ENCODE results near the gene CNGA1. TPM values are rescaled to one million over a fixed set of nuclear protein-coding genes. Genes with fewer than 3 reads are reported as not detected.

The CNGA1 gene
- total RNA-seq, 1 donor from 2014 or later = under 0.01 TPM

DNA sequence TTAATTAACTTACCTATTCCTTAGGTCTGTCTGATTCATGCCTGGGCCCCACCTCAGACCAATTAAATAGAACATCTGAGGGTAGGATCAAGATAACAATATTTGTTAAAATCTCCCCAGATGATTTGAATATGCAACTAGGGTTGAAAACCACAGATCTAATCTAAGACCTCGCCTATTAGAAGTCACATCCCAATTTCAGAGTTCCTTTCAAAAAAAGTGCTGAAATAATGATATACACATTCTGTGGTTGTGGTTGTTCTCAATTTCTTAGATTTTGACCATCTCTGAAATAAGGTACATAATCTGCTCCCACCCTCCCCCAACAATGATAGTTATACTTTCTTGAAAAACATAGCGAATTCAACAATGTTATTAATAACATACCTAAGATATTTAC, 27.8 kb upstream of the CNGA1 start:
- H3K27ac ChIP-seq (ENCODE audit: low read depth, low read length) = no peak overlapping the region
- H3K9me3 ChIP-seq (ENCODE audit: control insufficient read depth in 3 of 3, low read length in 3 of 3) = no peaks in the 10 kb centered on the region
- no peaks in the 10 kb centered on the region for H3K36me3 ChIP-seq (ENCODE audit: control insufficient read depth in 3 of 3, insufficient read depth in 3 of 3, low read length in 3 of 3)
- no peaks in the 10 kb centered on the region for H3K27me3 ChIP-seq (ENCODE audit: control insufficient read depth in 3 of 3, insufficient read depth in 3 of 3, low read length in 3 of 3)
- no peak overlapping the region for H3K4me3 ChIP-seq (ENCODE audit: low read length in 3 of 3)
- peaks cover 20 to 23% (median 22%) of the 10 kb centered on the region in 3 donors for H3K4me1 ChIP-seq (ENCODE audit: control insufficient read depth in 3 of 3, insufficient read depth in 3 of 3, low read length in 3 of 3)
- no peak overlapping the region for H3K9ac ChIP-seq (ENCODE audit: low read depth in 1 of 3, low read length in 3 of 3)

DNA sequence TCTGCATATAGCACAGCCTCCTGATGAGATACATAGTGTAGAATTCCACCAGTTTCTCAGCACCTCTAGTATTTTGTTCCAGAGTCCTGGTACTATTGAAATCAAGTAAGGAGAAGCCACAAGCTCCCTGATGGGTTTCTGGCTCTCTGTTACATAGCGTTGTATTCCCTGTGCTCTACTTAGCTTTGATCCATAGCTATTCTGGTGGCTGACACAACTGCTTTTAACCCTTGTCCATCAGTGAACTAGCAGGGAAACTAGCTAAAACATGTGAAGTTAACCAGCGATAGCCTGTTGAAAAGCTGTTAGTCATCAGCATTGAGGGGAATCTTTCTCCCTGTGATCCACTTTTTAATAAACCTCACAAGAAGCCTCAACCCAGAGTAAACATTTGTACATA, 27.0 kb upstream of the CNGA1 start:
- Histone ChIP-seq H3K27me3 (ENCODE audit: control insufficient read depth in 3 of 3, insufficient read depth in 3 of 3, low read length in 3 of 3) (no peaks in the 10 kb centered on the region), H3K9ac (ENCODE audit: low read depth in 1 of 3, low read length in 3 of 3) (no peak overlapping the region), H3K4me1 (ENCODE audit: control insufficient read depth in 3 of 3, insufficient read depth in 3 of 3, low read length in 3 of 3) (peaks cover 20 to 23% (median 22%) of the 10 kb centered on the region in 3 donors), H3K36me3 (ENCODE audit: control insufficient read depth in 3 of 3, insufficient read depth in 3 of 3, low read length in 3 of 3) (no peaks in the 10 kb centered on the region), H3K9me3 (ENCODE audit: control insufficient read depth in 3 of 3, low read length in 3 of 3) (no peaks in the 10 kb centered on the region), H3K4me3 (ENCODE audit: low read length in 3 of 3) (no peak overlapping the region), H3K27ac (ENCODE audit: low read depth, low read length) (no peak overlapping the region)

DNA sequence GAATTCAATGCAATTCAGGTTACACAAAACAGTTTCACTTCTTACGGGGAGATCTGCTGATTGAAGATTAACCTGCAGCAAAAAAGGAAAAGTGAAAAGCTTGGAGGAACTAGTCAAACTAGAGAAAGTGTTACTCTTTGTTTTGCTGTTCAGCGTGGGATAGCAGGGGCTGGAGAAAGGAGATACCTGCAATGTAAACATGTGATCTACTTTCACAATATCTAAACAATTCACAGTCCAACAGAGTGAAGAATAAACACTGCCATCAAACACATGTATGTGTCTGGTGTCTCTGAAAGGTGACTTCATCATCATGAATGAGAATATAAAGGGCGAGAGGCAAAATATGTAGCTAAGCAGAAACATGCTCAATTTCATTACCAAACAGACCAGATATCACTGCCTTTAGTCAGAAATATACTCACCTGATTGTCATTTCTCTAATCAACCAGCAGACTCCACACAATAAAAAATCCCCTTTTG, 26.5 kb upstream of the CNGA1 start:
- H3K9ac ChIP-seq (ENCODE audit: low read depth in 1 of 3, low read length in 3 of 3) = peak overlapping the region in 1 of 3 donors; percentile 0
- H3K4me3 ChIP-seq (ENCODE audit: low read length in 3 of 3) = no peak overlapping the region
- peaks cover 19% of the 10 kb centered on the region in 3 donors for H3K4me1 ChIP-seq (ENCODE audit: control insufficient read depth in 3 of 3, insufficient read depth in 3 of 3, low read length in 3 of 3)
- no peak overlapping the region for H3K27ac ChIP-seq (ENCODE audit: low read depth, low read length)
- no peaks in the 10 kb centered on the region for H3K36me3 ChIP-seq (ENCODE audit: control insufficient read depth in 3 of 3, insufficient read depth in 3 of 3, low read length in 3 of 3)
- no peaks in the 10 kb centered on the region for H3K9me3 ChIP-seq (ENCODE audit: control insufficient read depth in 3 of 3, low read length in 3 of 3)
- no peaks in the 10 kb centered on the region for H3K27me3 ChIP-seq (ENCODE audit: control insufficient read depth in 3 of 3, insufficient read depth in 3 of 3, low read length in 3 of 3)

DNA sequence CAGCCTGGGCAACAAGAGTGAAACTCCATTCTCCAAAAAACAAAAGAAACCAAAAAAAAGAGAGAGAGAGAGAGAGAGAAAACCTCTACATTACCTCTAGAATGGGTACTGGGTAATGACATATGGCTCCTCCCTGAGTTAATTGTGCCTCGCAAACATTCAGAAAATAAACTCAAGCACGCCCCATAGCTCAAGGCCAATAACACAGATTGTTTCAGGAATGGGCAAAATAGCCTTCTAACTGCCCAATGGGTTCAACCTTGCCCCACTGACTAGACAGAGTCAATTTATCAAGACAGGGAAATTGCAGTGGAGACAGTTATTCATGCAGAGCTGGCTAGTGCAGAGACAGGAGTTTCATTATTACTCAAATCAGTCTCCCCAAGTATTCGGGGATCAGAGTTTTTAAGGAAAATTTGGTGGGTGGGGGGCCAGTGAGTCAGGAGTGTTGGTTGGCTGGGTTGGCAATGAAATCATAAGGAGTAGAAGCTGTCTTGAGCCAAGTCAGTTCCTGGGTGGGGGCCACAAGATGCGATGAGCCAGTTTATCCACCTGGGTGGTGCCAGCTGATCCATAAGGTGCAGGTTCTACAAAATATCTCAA, 25.2 kb upstream of the CNGA1 start:
- Histone ChIP-seq H3K9me3 (ENCODE audit: control insufficient read depth in 3 of 3, low read length in 3 of 3) (no peaks in the 10 kb centered on the region), H3K9ac (ENCODE audit: low read depth in 1 of 3, low read length in 3 of 3) (no peak overlapping the region), H3K27me3 (ENCODE audit: control insufficient read depth in 3 of 3, insufficient read depth in 3 of 3, low read length in 3 of 3) (no peaks in the 10 kb centered on the region), H3K36me3 (ENCODE audit: control insufficient read depth in 3 of 3, insufficient read depth in 3 of 3, low read length in 3 of 3) (no peaks in the 10 kb centered on the region), H3K4me1 (ENCODE audit: control insufficient read depth in 3 of 3, insufficient read depth in 3 of 3, low read length in 3 of 3) (peaks cover 5 to 7% (median 6%) of the 10 kb centered on the region in 3 donors), H3K27ac (ENCODE audit: low read depth, low read length) (no peak overlapping the region), H3K4me3 (ENCODE audit: low read length in 3 of 3) (no peak overlapping the region)

GRCh38 chr4:48039561-48039960, 23.1 kb upstream of the CNGA1 start:
- Histone ChIP-seq H3K27ac (ENCODE audit: low read depth, low read length) (no peak overlapping the region), H3K4me1 (ENCODE audit: control insufficient read depth in 3 of 3, insufficient read depth in 3 of 3, low read length in 3 of 3) (peaks cover 0 to 7% (median 2%) of the 10 kb centered on the region in 3 donors), H3K27me3 (ENCODE audit: control insufficient read depth in 3 of 3, insufficient read depth in 3 of 3, low read length in 3 of 3) (no peaks in the 10 kb centered on the region), H3K9ac (ENCODE audit: low read depth in 1 of 3, low read length in 3 of 3) (no peak overlapping the region), H3K4me3 (ENCODE audit: low read length in 3 of 3) (no peak overlapping the region), H3K36me3 (ENCODE audit: control insufficient read depth in 3 of 3, insufficient read depth in 3 of 3, low read length in 3 of 3) (no peaks in the 10 kb centered on the region), H3K9me3 (ENCODE audit: control insufficient read depth in 3 of 3, low read length in 3 of 3) (no peaks in the 10 kb centered on the region)

DNA sequence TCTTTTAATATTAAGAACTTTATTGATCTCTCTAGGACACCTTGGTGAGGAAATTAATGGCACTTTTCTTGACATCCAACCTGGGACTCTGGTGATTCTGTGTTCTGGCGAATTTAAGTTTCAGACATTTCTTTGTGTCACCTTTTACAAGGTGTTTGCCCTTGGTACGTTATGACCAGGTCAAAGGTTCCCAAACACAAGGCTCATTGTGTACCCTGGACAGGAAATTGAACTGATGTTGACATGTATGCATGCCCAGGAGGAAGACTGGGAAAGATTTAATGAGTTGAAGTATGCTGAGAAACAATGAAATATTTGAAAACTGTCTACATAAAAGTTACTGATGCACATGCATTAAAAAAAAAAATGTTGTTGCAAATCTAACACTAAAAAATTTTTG, 22.2 kb upstream of the CNGA1 start:
- no peak overlapping the region for H3K27ac ChIP-seq (ENCODE audit: low read depth, low read length)

DNA sequence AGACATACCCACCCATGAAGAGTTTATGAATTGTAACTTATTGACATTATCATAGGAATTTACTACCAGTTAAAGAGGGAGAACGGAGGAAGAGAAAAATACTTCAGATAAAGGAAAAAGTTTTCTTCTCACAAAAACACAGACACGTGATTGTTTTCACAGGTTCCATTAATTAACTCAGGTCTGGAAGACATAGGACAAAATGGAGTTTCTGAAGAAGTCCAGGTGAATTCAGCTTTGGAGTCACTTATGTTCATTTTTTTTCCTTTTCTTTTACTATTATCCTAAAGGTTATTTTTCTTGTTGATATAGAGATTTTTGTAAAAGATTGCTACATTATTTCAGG, 20.6 kb upstream of the CNGA1 start:
- H3K4me3 ChIP-seq (ENCODE audit: low read length in 3 of 3) = no peak overlapping the region
- H3K27me3 ChIP-seq (ENCODE audit: control insufficient read depth in 3 of 3, insufficient read depth in 3 of 3, low read length in 3 of 3) = no peaks in the 10 kb centered on the region
- no peak overlapping the region for H3K27ac ChIP-seq (ENCODE audit: low read depth, low read length)
- H3K36me3 ChIP-seq (ENCODE audit: control insufficient read depth in 3 of 3, insufficient read depth in 3 of 3, low read length in 3 of 3) = no peaks in the 10 kb centered on the region
- peaks cover 2 to 13% (median 7%) of the 10 kb centered on the region in 3 donors for H3K4me1 ChIP-seq (ENCODE audit: control insufficient read depth in 3 of 3, insufficient read depth in 3 of 3, low read length in 3 of 3)
- H3K9ac ChIP-seq (ENCODE audit: low read depth in 1 of 3, low read length in 3 of 3) = no peak overlapping the region
- H3K9me3 ChIP-seq (ENCODE audit: control insufficient read depth in 3 of 3, low read length in 3 of 3) = no peaks in the 10 kb centered on the region

More for the DNA sequence above, 22.2 kb upstream of the CNGA1 start:
- Histone ChIP-seq H3K4me3 (ENCODE audit: low read length in 3 of 3) (no peak overlapping the region), H3K27me3 (ENCODE audit: control insufficient read depth in 3 of 3, insufficient read depth in 3 of 3, low read length in 3 of 3) (no peaks in the 10 kb centered on the region), H3K4me1 (ENCODE audit: control insufficient read depth in 3 of 3, insufficient read depth in 3 of 3, low read length in 3 of 3) (peaks cover 0 to 7% (median 2%) of the 10 kb centered on the region in 3 donors), H3K9me3 (ENCODE audit: control insufficient read depth in 3 of 3, low read length in 3 of 3) (no peaks in the 10 kb centered on the region), H3K36me3 (ENCODE audit: control insufficient read depth in 3 of 3, insufficient read depth in 3 of 3, low read length in 3 of 3) (no peaks in the 10 kb centered on the region), H3K9ac (ENCODE audit: low read depth in 1 of 3, low read length in 3 of 3) (no peak overlapping the region)

DNA sequence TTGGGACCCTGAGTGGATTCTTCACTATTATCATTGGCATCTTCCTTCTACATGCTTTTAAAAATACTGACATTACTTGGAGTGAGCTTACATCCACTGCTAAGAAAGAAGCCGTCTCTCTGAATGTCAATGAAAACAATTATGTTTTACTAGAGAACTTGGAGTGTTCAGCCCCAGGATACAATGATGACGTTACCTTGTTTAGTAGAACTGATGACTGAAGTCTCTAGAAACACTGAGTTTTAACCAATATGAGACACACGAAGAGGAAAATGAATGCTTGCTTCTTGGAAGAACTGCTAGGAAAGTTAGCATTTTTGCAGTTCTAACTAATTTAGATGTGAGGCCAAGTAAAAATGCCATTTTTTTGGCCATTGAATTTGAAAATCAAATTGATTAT, 19.5 kb upstream of the CNGA1 start:
- Histone ChIP-seq H3K4me3 (ENCODE audit: low read length in 3 of 3) (no peak overlapping the region), H3K36me3 (ENCODE audit: control insufficient read depth in 3 of 3, insufficient read depth in 3 of 3, low read length in 3 of 3) (no peaks in the 10 kb centered on the region), H3K9me3 (ENCODE audit: control insufficient read depth in 3 of 3, low read length in 3 of 3) (no peaks in the 10 kb centered on the region), H3K4me1 (ENCODE audit: control insufficient read depth in 3 of 3, insufficient read depth in 3 of 3, low read length in 3 of 3) (peaks cover 2 to 13% (median 7%) of the 10 kb centered on the region in 3 donors), H3K27me3 (ENCODE audit: control insufficient read depth in 3 of 3, insufficient read depth in 3 of 3, low read length in 3 of 3) (no peaks in the 10 kb centered on the region), H3K27ac (ENCODE audit: low read depth, low read length) (no peak overlapping the region), H3K9ac (ENCODE audit: low read depth in 1 of 3, low read length in 3 of 3) (no peak overlapping the region)

DNA sequence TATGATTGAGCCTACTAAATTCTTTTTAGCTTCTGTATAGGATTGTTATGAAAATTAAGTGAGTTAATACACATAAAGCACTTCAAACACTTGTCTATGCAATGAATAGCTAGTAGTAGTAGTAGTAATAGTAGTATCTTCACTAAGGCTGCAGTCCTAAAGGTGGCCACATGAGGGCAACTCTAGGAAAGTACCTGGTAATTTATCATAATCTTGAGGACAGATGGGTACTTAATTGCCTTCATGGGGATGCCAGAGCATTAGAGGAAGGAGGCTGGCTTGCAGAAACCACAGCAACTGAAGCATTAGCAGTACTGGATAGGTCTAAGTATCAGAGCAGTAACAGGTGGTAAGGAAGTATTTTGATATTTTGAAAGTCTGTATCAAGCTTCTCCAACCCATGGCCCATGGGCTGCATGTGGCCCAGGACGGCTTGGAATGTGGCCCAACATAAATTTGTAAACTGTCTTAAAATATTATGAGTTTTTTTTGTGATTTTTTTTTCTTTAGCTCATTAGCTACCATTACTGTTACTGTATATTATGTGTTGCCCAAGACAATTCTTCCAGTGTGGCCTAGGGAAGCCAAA, 17.4 kb upstream of the CNGA1 start:
- Histone ChIP-seq H3K4me1 (ENCODE audit: control insufficient read depth in 3 of 3, insufficient read depth in 3 of 3, low read length in 3 of 3) (peaks cover 2 to 13% (median 7%) of the 10 kb centered on the region in 3 donors), H3K27me3 (ENCODE audit: control insufficient read depth in 3 of 3, insufficient read depth in 3 of 3, low read length in 3 of 3) (no peaks in the 10 kb centered on the region), H3K27ac (ENCODE audit: low read depth, low read length) (no peak overlapping the region), H3K9me3 (ENCODE audit: control insufficient read depth in 3 of 3, low read length in 3 of 3) (no peaks in the 10 kb centered on the region), H3K36me3 (ENCODE audit: control insufficient read depth in 3 of 3, insufficient read depth in 3 of 3, low read length in 3 of 3) (no peaks in the 10 kb centered on the region), H3K4me3 (ENCODE audit: low read length in 3 of 3) (no peak overlapping the region), H3K9ac (ENCODE audit: low read depth in 1 of 3, low read length in 3 of 3) (no peak overlapping the region)

DNA sequence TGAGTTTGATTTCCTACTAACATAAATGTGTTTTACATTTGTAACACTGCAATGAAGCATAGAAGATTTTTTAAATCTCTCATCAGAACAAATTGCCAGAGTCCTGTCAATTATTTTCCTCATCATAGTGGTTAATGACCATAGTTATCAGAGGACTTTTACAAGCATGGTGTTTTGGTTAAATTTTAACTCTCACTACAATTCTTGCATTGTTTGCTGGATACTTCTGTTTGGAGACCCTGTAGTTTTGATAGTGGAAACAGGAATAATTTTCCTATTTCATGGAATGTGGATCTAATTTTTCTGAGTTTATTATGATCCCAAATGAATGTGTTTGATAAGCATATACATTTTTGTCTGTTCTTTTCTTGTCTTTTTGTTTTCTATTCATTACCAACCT, 16.9 kb upstream of the CNGA1 start:
- no peak overlapping the region for H3K27ac ChIP-seq (ENCODE audit: low read depth, low read length)
- no peaks in the 10 kb centered on the region for H3K9me3 ChIP-seq (ENCODE audit: control insufficient read depth in 3 of 3, low read length in 3 of 3)
- H3K4me1 ChIP-seq (ENCODE audit: control insufficient read depth in 3 of 3, insufficient read depth in 3 of 3, low read length in 3 of 3) = peaks cover 2 to 13% (median 7%) of the 10 kb centered on the region in 3 donors
- H3K4me3 ChIP-seq (ENCODE audit: low read length in 3 of 3) = no peak overlapping the region
- H3K27me3 ChIP-seq (ENCODE audit: control insufficient read depth in 3 of 3, insufficient read depth in 3 of 3, low read length in 3 of 3) = no peaks in the 10 kb centered on the region
- H3K9ac ChIP-seq (ENCODE audit: low read depth in 1 of 3, low read length in 3 of 3) = no peak overlapping the region
- no peaks in the 10 kb centered on the region for H3K36me3 ChIP-seq (ENCODE audit: control insufficient read depth in 3 of 3, insufficient read depth in 3 of 3, low read length in 3 of 3)
